Spleen (tissue), 11 donors: ENCODE measurements around the gene SORL1. TPM values are rescaled to one million over a fixed set of nuclear protein-coding genes. Genes with fewer than 3 reads are reported as not detected.

Source experiments
- DNase-seq: peaks from one replicate; pipeline ENCODE4 v3.0.0-alpha.2; 2020
- H3K27ac ChIP-seq, 8 donors: fragments of 200-600 bp; sonication (generic) in 7 of 8; 1 replicate in 4 of 8; 2 replicates in 4 of 8; pipeline versions ENCODE4 v1.5.0 to v1.8.0; 2016 to 2021; ENCODE audit warnings: inconsistent platforms in 4 of 8, mild to moderate bottlenecking in 4 of 8, moderate library complexity in 1 of 8
- H3K27me3 ChIP-seq, 7 donors: fragments of 200-600 bp; sonication (generic) in 6 of 7; replicated peaks in 1 of 7; 1 replicate in 4 of 7; 2 replicates in 3 of 7; pipeline versions ENCODE4 v1.5.0 to v1.8.0; 2016 to 2021; ENCODE audit warnings: inconsistent platforms in 3 of 7, mild to moderate bottlenecking in 1 of 7
- H3K36me3 ChIP-seq, 6 donors: fragments of 200-600 bp; sonication (generic) in 5 of 6; 1 replicate in 4 of 6; 2 replicates in 2 of 6; pipeline versions ENCODE4 v1.5.0 to v1.8.0; 2016 to 2021; ENCODE audit warnings: inconsistent platforms in 2 of 6
- H3K4me1 ChIP-seq, 6 donors: fragments of 200-600 bp; sonication (generic) in 5 of 6; 1 replicate in 3 of 6; 2 replicates in 3 of 6; pipeline versions ENCODE4 v1.5.0 to v1.8.0; 2016 to 2021; ENCODE audit warnings: inconsistent platforms in 3 of 6
- H3K4me3 ChIP-seq, 8 donors: fragments of 200-600 bp; sonication (generic) in 7 of 8; 1 replicate in 4 of 8; 2 replicates in 4 of 8; pipeline versions ENCODE4 v1.5.0 to v1.8.0; 2016 to 2021; ENCODE audit warnings: inconsistent platforms in 4 of 8, mild to moderate bottlenecking in 4 of 8, moderate library complexity in 2 of 8
- H3K9me3 ChIP-seq, 8 donors: fragments of 200-600 bp; sonication (generic) in 7 of 8; 1 replicate in 4 of 8; 2 replicates in 4 of 8; pipeline versions ENCODE4 v1.5.0 to v1.8.0; 2016 to 2021; ENCODE audit warnings: inconsistent platforms in 4 of 8
- CTCF ChIP-seq, 11 experiments: fragments of 200-600 bp in 7 of 11; fragments of 450-650 bp in 4 of 11; sonication (generic) in 4 of 11; IDR thresholded peaks in 8 of 11; conservative IDR thresholded peaks in 3 of 11; 1 replicate in 7 of 11; 2 replicates in 4 of 11; pipeline versions ENCODE4 v1.4.0 to v1.8.0; 2016 to 2021; ENCODE audit warnings: antibody characterized with exemption in 11 of 11, inconsistent platforms in 4 of 11, mild to moderate bottlenecking in 1 of 11
- POLR2A ChIP-seq, 3 donors: fragments of 450-650 bp; IDR thresholded peaks; one replicate each; pipeline ENCODE4 v1.5.1; 2017; ENCODE audit warnings: antibody characterized with exemption in 3 of 3, mild to moderate bottlenecking in 1 of 3
- POLR2AphosphoS5 ChIP-seq, 3 donors: sonication (generic); formaldehyde crosslinking; IDR thresholded peaks; one replicate each; pipeline ENCODE4 v1.5.1; 2017; ENCODE audit warnings: antibody characterized with exemption in 3 of 3
- WGBS, 5 donors: extraction: QIAGEN DNeasy Blood & Tissue Kit in 3 of 5; methylation state at CpG; one replicate each; pipeline versions ENCODE4 v1.1.5 to v1.1.7; 2013 to 2018; 5-methylcytosine and 5-hydroxymethylcytosine counted together
- intact Hi-C: fragments of 100-400 bp; cut with DNase I; formaldehyde crosslinking; loops from one replicate; pipeline ENCODE4 v1.15.0; 2023; ENCODE audit warnings: low total_unique reads
- polyA plus RNA-seq, 3 donors: library from polyadenylated mRNA; stranded (reverse); fragments of 200-250 nt; gene quantifications; one replicate each; pipeline ENCODE4 v1.2.1, GENCODE V29; 2013
- total RNA-seq, 7 donors: library from RNA; depleted of rRNA in 3 of 7; stranded (reverse); fragments of >200 nt in 3 of 7; fragmentation: NEBNext Ultra II Directional in 4 of 7; extraction: Animal tissue kit (Norgen Biotek cat#: 25700) in 4 of 7; gene quantifications; one replicate each; pipeline versions ENCODE4 v1.1.0 to v1.2.1, GENCODE V29; 2016 to 2021
- donor health status: healthy with polysubstance abuse.
- donor health status: DM: no; HTN: no; CAD: no; lungs with moderate emphysema.
- donor health status: DM: no; HTN: no; CAD: no.
- donor health status: Bipolar disorder and iron deficiency.
- donor health status: healthy.
- donor health status: DM: no; HTN: no; CAD: no.
- donor health status: DM: yes; HTN: yes; CAD: no.

The SORL1 gene
- total and polyA plus RNA-seq, 10 donors = 3.8 to 328 (median 148) TPM

GRCh38 chr11:121591405-121592033 lies 139.4 kb downstream of the SORL1 start:
- Histone ChIP-seq H3K4me1 (peaks cover 4 to 37% (median 25%) of the 10 kb centered on the region in 6 donors), H3K36me3 (peaks cover 0 to 100% (median 59%) of the 10 kb centered on the region in 6 donors), H3K4me3 (no peak overlapping the region), H3K27ac (no peak overlapping the region), H3K27me3 (no peaks in the 10 kb centered on the region), H3K9me3 (no peaks in the 10 kb centered on the region)
- DNase-seq = no peak
- peak; percentile 70 to 93 (median 87) for TF ChIP-seq CTCF (IDR thresholded peaks at IDR 0.05 in 8 of 11, conservative IDR thresholded peaks at IDR 0.05 in 3 of 11)
- peak in 1 of 3 donors; percentile 44 for TF ChIP-seq POLR2AphosphoS5 (IDR thresholded peaks at IDR 0.05)
- no peak for TF ChIP-seq POLR2A (IDR thresholded peaks at IDR 0.05)
- WGBS, 5 donors = 8 to 27% (median 9%) methylated on average over 3 of the region's 3 CpGs
- intact Hi-C loops = loop anchor here (2.0 to 5.0 kb wide), 2 partner anchors 274 to 343 kb away; no protein-coding TSS in a partner anchor

DNA sequence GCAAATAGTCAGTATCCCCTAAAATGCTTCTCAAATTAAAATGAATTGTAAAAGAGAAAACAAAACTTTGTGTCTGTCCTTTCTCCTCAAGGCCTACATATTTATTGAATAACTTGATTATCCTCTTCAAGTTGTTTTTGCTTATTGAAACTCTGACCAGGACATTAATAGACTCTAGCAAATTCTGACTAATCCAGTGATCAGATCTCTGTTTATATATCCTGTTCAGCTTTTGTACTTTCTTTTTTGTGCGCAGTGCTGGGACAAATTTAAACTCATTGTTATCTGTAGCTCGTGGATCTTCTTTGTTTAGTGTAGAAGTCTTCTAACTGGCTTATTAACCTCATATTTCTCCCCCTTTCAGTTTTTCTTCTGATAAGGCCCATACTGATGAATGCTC lies 140.6 kb downstream of the SORL1 start:
- TF ChIP-seq POLR2A (IDR thresholded peaks at IDR 0.05) (no peak), POLR2AphosphoS5 (IDR thresholded peaks at IDR 0.05) (no peak), CTCF (IDR thresholded peaks at IDR 0.05 in 8 of 11, conservative IDR thresholded peaks at IDR 0.05 in 3 of 11) (no peak)
- Histone ChIP-seq H3K36me3 (peaks cover 0 to 100% (median 64%) of the 10 kb centered on the region in 6 donors), H3K9me3 (no peaks in the 10 kb centered on the region), H3K4me3 (no peak overlapping the region), H3K27me3 (no peaks in the 10 kb centered on the region), H3K4me1 (peaks cover 4 to 37% (median 25%) of the 10 kb centered on the region in 6 donors), H3K27ac (no peak overlapping the region)
- intact Hi-C loops = loop anchor here (5.0 kb wide), 1 partner anchor 275 kb away; no protein-coding TSS in a partner anchor
- DNase-seq = no peak
- 58 to 85% (median 70%) methylated on average over 2 of the region's 2 CpGs for WGBS, 5 donors

DNA sequence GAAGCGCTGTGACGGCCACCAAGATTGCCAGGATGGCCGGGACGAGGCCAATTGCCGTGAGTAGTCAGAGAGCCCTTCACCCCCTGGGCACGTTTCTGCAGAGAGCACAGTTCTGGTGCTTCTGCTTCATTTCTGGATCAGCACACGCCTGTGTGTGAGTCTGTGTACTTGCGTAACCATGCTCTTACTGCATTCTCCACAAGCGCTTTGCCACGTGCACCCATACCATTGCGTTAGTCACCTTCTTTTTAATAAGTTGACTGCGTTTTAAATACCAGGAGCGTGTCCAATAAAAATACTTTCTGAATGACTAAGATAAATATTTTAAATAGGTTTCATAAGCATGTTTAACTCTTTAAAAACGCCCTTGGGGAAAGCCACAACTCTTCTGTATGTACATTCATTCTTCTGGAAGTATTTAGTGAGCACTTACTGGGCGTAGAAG lies 143.6 kb downstream of the SORL1 start:
- intact Hi-C loops = no loop called here
- Histone ChIP-seq H3K27me3 (no peaks in the 10 kb centered on the region), H3K9me3 (no peaks in the 10 kb centered on the region), H3K4me3 (no peak overlapping the region), H3K4me1 (peaks cover 0 to 9% (median 7%) of the 10 kb centered on the region in 6 donors), H3K27ac (no peak overlapping the region), H3K36me3 (peaks cover 0 to 100% (median 62%) of the 10 kb centered on the region in 6 donors)
- DNase-seq = no peak
- TF ChIP-seq CTCF (IDR thresholded peaks at IDR 0.05 in 8 of 11, conservative IDR thresholded peaks at IDR 0.05 in 3 of 11) (no peak), POLR2A (IDR thresholded peaks at IDR 0.05) (no peak), POLR2AphosphoS5 (IDR thresholded peaks at IDR 0.05) (no peak)
- WGBS, 5 donors = 75 to 87% (median 81%) methylated on average over 15 of the region's 15 CpGs
